GM12878 (cell line): ENCODE measurements around the gene WDR18. TPM values are rescaled to one million over a fixed set of nuclear protein-coding genes. Genes with fewer than 3 reads are reported as not detected.

Experiments used
- ATAC-seq: fragments of 200-7000 bp; cut with Tn5 transposase; 3 replicates; pipeline ENCODE4 v1.9.1; 2020; ENCODE audit warnings: mild to moderate bottlenecking, moderate library complexity
- BruUV-seq: library from RNA; stranded (reverse); fragments of 400-500 nt; replicated peaks from 2 replicates; lab custom pipeline; 2021; lab: Mats Ljungman, UMichigan
- CTCF ChIA-PET: fragments of 300-600 bp; sonication (Branson Sonifier 250); formaldehyde crosslinking; extraction: SDS; loops from one replicate; lab custom pipeline; 2021; ENCODE audit warnings: inconsistent platforms; lab: Yijun Ruan, JAX
- POLR2A ChIA-PET: fragments of 350-600 bp; formaldehyde crosslinking; extraction: SDS; loops from one replicate; lab custom pipeline; 2021; ENCODE audit warnings: inconsistent platforms; lab: Charles Lee
- RAD21 ChIA-PET: fragments of 300-600 bp; sonication (Branson Sonifier 250); formaldehyde crosslinking; loops from one replicate; lab custom pipeline; 2023; ENCODE audit warnings: antibody characterized with exemption; ENCODE audit not compliant: unreplicated experiment; lab: Charles Lee
- SMC1A ChIA-PET: fragments of 300-600 bp; sonication (Branson Sonifier 250); formaldehyde crosslinking; loops from one replicate; lab custom pipeline; 2023; ENCODE audit not compliant: unreplicated experiment, uncharacterized antibody; lab: Charles Lee
- DNase-seq: peaks from one replicate; pipeline ENCODE4 v3.0.0-alpha.2; 2011; ENCODE audit warnings: low read depth, low spot score
- FAIRE-seq: peaks from 3 replicates; lab custom pipeline; 2011; peaks lifted over from hg19 to GRCh38; lab: Jason Lieb, UNC
- H2AFZ ChIP-seq: 2 replicates; pipeline ENCODE4 v1.6.0; 2011; ENCODE audit warnings: low read depth, low read length, control low read depth; ENCODE audit not compliant: control insufficient read depth
- H3K27ac ChIP-seq: 2 replicates; pipeline ENCODE4 v1.5.1; 2011; ENCODE audit warnings: control low read depth; ENCODE audit not compliant: control insufficient read depth, insufficient read depth
- H3K27me3 ChIP-seq, 2 experiments: replicated peaks in 1 of 2; 2 replicates each; pipeline versions ENCODE4 v1.6.0 to v1.6.1; 2011; ENCODE audit warnings: low read length in 1 of 2; ENCODE audit not compliant: control insufficient read depth in 2 of 2, insufficient read depth in 2 of 2
- H3K36me3 ChIP-seq, 2 experiments: 2 replicates each; pipeline ENCODE4 v1.5.1; 2011; ENCODE audit warnings: low read length in 1 of 2; ENCODE audit not compliant: control insufficient read depth in 2 of 2, insufficient read depth in 2 of 2
- H3K4me1 ChIP-seq: 2 replicates; pipeline ENCODE4 v1.6.1; 2011; ENCODE audit warnings: mild to moderate bottlenecking, low read length, moderate library complexity, mixed read lengths; ENCODE audit not compliant: control insufficient read depth, insufficient read depth
- H3K4me2 ChIP-seq: 2 replicates; pipeline ENCODE4 v1.6.0; 2011; ENCODE audit warnings: control low read depth; ENCODE audit not compliant: control insufficient read depth, insufficient read depth
- H3K4me3 ChIP-seq: fragments of 200-600 bp; sonication (generic); 2 replicates; pipeline ENCODE4 v1.5.1; 2016
- H3K79me2 ChIP-seq: 2 replicates; pipeline ENCODE4 v1.6.0; 2011; ENCODE audit warnings: low read length; ENCODE audit not compliant: control insufficient read depth, insufficient read depth
- H3K9ac ChIP-seq: 2 replicates; pipeline ENCODE4 v1.8.0; 2011; ENCODE audit warnings: low read length, control low read depth, mixed read lengths; ENCODE audit not compliant: control insufficient read depth, insufficient read depth
- H3K9me3 ChIP-seq: replicated peaks from 3 replicates; pipeline ENCODE4 v1.5.1; 2011; ENCODE audit warnings: mild to moderate bottlenecking, low read length; ENCODE audit not compliant: control insufficient read depth, insufficient read depth
- H4K20me1 ChIP-seq: 2 replicates; pipeline ENCODE4 v1.6.0; 2011; ENCODE audit not compliant: control insufficient read depth, insufficient read depth
- BCL11A ChIP-seq: IDR thresholded peaks from 2 replicates; pipeline ENCODE4 v1.6.1; 2011; ENCODE audit warnings: low read depth, low read length
- CREB1 ChIP-seq: IDR thresholded peaks from 2 replicates; pipeline ENCODE4 v1.6.1; 2012; ENCODE audit warnings: low read depth, mild to moderate bottlenecking, inconsistent platforms
- CREM ChIP-seq: IDR thresholded peaks from 2 replicates; pipeline ENCODE4 v1.6.1; 2014; ENCODE audit warnings: antibody characterized with exemption, low read depth
- IKZF1 ChIP-seq: fragments of 450-650 bp; conservative IDR thresholded peaks from 2 replicates; pipeline ENCODE4 v1.6.1; 2017; ENCODE audit warnings: antibody characterized with exemption, mild to moderate bottlenecking
- KDM1A ChIP-seq: fragments of 200-600 bp; sonication (generic); IDR thresholded peaks from 2 replicates; pipeline ENCODE4 v1.6.1; 2016; ENCODE audit warnings: borderline replicate concordance
- RCOR1 ChIP-seq: conservative IDR thresholded peaks from 2 replicates; pipeline ENCODE4 v1.6.1; 2012; ENCODE audit warnings: low read depth, low read length, improper control_type of control experiment
- TCF12 ChIP-seq: IDR thresholded peaks from 2 replicates; pipeline ENCODE4 v1.6.1; 2011; ENCODE audit warnings: low read depth, mild to moderate bottlenecking, low read length
- TCF3 ChIP-seq: IDR thresholded peaks from 2 replicates; pipeline ENCODE4 v1.6.1; 2012; ENCODE audit warnings: low read depth, mild to moderate bottlenecking, low read length, borderline replicate concordance; ENCODE audit not compliant: insufficient read depth
- YBX1 ChIP-seq: fragments of 450-650 bp; IDR thresholded peaks from 2 replicates; pipeline ENCODE4 v1.6.1; 2016; ENCODE audit warnings: antibody characterized with exemption
- ZNF217 ChIP-seq: fragments of 450-650 bp; IDR thresholded peaks from 2 replicates; pipeline ENCODE4 v1.6.1; 2017; ENCODE audit warnings: antibody characterized with exemption, mild to moderate bottlenecking
- WGBS: methylation state at CpG from one replicate; pipeline ENCODE4 v1.1.6; 2016; ENCODE audit warnings: low lambda C conversion rate; ENCODE audit not compliant: insufficient replicate concordance, insufficient coverage; ENCODE audit errors: missing lambda C conversion rate; 5-methylcytosine and 5-hydroxymethylcytosine counted together
- in situ Hi-C: fragments of 300-500 bp; cut with MboI; formaldehyde crosslinking; loops from 9 replicates; pipeline ENCODE4 v1.14.3; 2018; ENCODE audit warnings: mixed read lengths
- intact Hi-C: fragments of 100-400 bp; cut with micrococcal nuclease; formaldehyde crosslinking; loops from one replicate; pipeline ENCODE4 v1.14.2; 2022; ENCODE audit not compliant: unreplicated experiment
- polyA plus RNA-seq, 11 experiments: library from polyadenylated mRNA; depleted of rRNA in 4 of 11; unstranded in 6 of 11; stranded (reverse) in 5 of 11; fragments of >200 nt; fragmentation: Nextera tagmentation in 4 of 11; fragmentation: Illumina TruSeq in 1 of 11; extraction: Ambion mirVana in 4 of 11; extraction: Trizol in 1 of 11; gene quantifications; 1 replicate in 1 of 11; 2 replicates in 10 of 11; pipeline versions ENCODE4 v1.2.1 to v1.2.3, GENCODE V29; 2011 to 2016; ENCODE audit warnings: inconsistent platforms in 2 of 11, missing spikeins in 2 of 11, low read depth in 1 of 11
- total RNA-seq, 4 experiments: library from RNA; depleted of rRNA in 3 of 4; stranded (reverse); fragments of >200 nt in 3 of 4; fragmentation: Illumina TruSeq in 1 of 4; extraction: Trizol in 1 of 4; gene quantifications; 2 replicates each; pipeline versions ENCODE4 v1.2.1 to v1.2.3, GENCODE V29; 2013 to 2021
- TF ChIP-seq, protein P1 (sequence below): fragments of 450-650 bp; formaldehyde crosslinking; IDR thresholded peaks from 2 replicates; pipeline ENCODE4 v1.5.0; 2022; ENCODE audit warnings: mild to moderate bottlenecking, missing genetic modification characterization
- TF ChIP-seq, protein P2 (sequence below): IDR thresholded peaks from 2 replicates; pipeline ENCODE4 v1.6.1; 2011; ENCODE audit warnings: borderline replicate concordance, low read depth, mild to moderate bottlenecking, moderate library complexity, mixed read lengths, low read length; ENCODE audit not compliant: insufficient read depth; ENCODE audit errors: extremely low read length
- TF ChIP-seq, protein P3 (sequence below): IDR thresholded peaks from 2 replicates; pipeline ENCODE4 v1.6.1; 2011; ENCODE audit warnings: mild to moderate bottlenecking, low read depth, low read length, moderate library complexity; ENCODE audit not compliant: insufficient replicate concordance
- TF ChIP-seq, protein P4 (sequence below): IDR thresholded peaks from 2 replicates; pipeline ENCODE4 v1.6.1; 2012; ENCODE audit warnings: mild to moderate bottlenecking, low read depth, low read length

WDR18 gene
- total and polyA plus RNA-seq, 10 of the 15 experiments (the other 5 are each of a cell fraction or from before 2014, with no cell fraction given): 3.0 to 206 (median 62.3) TPM

DNA sequence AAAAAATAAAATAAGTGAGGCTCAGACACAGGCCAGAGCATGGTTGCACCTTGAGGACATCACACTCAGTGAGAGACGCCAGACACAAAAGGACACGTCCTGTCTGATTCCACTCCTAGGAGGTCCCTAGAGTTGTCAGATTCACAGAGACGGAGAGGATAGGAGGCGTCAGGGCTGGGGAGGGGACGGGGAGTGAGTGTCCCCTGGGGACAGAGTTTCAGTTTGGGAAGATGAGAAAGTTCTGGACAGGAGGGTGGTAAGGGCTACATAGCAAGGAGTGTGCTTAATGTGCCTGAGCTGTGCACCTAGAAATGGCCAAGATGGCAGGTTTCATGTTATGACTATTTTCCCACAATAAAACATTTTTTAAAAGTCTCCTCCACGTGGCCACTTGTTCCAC is 13.9 kb downstream of the WDR18 start (continued):
- TF ChIP-seq, protein P1, sequence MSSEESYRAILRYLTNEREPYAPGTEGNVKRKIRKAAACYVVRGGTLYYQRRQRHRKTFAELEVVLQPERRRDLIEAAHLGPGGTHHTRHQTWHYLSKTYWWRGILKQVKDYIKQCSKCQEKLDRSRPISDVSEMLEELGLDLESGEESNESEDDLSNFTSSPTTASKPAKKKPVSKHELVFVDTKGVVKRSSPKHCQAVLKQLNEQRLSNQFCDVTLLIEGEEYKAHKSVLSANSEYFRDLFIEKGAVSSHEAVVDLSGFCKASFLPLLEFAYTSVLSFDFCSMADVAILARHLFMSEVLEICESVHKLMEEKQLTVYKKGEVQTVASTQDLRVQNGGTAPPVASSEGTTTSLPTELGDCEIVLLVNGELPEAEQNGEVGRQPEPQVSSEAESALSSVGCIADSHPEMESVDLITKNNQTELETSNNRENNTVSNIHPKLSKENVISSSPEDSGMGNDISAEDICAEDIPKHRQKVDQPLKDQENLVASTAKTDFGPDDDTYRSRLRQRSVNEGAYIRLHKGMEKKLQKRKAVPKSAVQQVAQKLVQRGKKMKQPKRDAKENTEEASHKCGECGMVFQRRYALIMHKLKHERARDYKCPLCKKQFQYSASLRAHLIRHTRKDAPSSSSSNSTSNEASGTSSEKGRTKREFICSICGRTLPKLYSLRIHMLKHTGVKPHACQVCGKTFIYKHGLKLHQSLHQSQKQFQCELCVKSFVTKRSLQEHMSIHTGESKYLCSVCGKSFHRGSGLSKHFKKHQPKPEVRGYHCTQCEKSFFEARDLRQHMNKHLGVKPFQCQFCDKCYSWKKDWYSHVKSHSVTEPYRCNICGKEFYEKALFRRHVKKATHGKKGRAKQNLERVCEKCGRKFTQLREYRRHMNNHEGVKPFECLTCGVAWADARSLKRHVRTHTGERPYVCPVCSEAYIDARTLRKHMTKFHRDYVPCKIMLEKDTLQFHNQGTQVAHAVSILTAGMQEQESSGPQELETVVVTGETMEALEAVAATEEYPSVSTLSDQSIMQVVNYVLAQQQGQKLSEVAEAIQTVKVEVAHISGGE: no peak
- TF ChIP-seq KDM1A (no peak), BCL11A (no peak)
- TF ChIP-seq, protein P2, sequence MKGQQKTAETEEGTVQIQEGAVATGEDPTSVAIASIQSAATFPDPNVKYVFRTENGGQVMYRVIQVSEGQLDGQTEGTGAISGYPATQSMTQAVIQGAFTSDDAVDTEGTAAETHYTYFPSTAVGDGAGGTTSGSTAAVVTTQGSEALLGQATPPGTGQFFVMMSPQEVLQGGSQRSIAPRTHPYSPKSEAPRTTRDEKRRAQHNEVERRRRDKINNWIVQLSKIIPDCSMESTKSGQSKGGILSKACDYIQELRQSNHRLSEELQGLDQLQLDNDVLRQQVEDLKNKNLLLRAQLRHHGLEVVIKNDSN: no peak

DNA sequence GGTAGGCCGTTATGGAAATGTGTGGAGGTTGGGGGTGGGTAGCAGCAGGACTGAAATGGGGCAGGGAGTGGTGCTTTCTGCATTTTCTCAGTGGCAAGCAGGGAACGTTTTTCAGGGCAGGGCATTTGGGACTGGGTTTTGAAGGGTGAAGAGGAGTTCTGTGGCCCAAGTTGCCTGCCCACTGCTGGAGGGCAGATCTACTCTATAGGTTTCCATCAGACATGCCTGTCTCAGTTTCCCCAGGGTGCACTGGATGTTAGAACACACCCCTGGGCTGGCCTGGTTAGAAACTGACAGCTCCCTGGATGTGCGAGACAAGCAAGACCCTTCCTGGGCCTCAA is 15.2 kb downstream of the WDR18 start:
- SMC1A ChIA-PET: no interaction called here
- no peak for FAIRE-seq
- Histone ChIP-seq H3K79me2 (no peaks in the 10 kb centered on the region), H3K4me1 (no peaks in the 10 kb centered on the region; the same call in 1 of the 2 replicates), H3K27me3 (peaks cover 3 to 5% of the 10 kb centered on the region in 2 experiments; a peak in 3 of 4 replicates), H3K9me3 (no peaks in the 10 kb centered on the region), H3K9ac (no peak overlapping the region), H3K27ac (no peak overlapping the region), H2AFZ (no peak overlapping the region), H3K4me3 (no peak overlapping the region), H4K20me1 (no peaks in the 10 kb centered on the region), H3K4me2 (no peak overlapping the region), H3K36me3 (no peaks in the 10 kb centered on the region; a peak in 1 of 4 replicates)
- POLR2A ChIA-PET: interaction anchor here (0.6 to 1.1 kb wide), 3 partner anchors 20 to 77 kb away, joined by 3 to 4 read pairs (median 3); no protein-coding TSS in a partner anchor
- RAD21 ChIA-PET: interaction anchor here (0.9 to 1.2 kb wide), 2 partner anchors 17 to 245 kb away, joined by 3 read pairs; no protein-coding TSS in a partner anchor
- CTCF ChIA-PET: interaction anchor here (0.7 to 2.6 kb wide), 4 partner anchors 15 to 141 kb away, joined by 3 to 11 read pairs (median 4); partner anchors contain the start of gene WDR18
- no TSS peak for BruUV-seq
- intact Hi-C loops (loop anchor here (5.0 kb wide), 1 partner anchor 137 kb away; no protein-coding TSS in a partner anchor), in situ Hi-C loops (no loop called here)
- WGBS: 33% methylated on average over 3 of the region's 3 CpGs
- ATAC-seq: no peak
- no peak for DNase-seq
- TF ChIP-seq TCF3 (no peak), TCF12 (no peak), YBX1 (no peak), CREB1 (no peak), IKZF1 (no peak), CREM (no peak), RCOR1 (no peak), ZNF217 (no peak), BCL11A (no peak)
- TF ChIP-seq, protein P3, sequence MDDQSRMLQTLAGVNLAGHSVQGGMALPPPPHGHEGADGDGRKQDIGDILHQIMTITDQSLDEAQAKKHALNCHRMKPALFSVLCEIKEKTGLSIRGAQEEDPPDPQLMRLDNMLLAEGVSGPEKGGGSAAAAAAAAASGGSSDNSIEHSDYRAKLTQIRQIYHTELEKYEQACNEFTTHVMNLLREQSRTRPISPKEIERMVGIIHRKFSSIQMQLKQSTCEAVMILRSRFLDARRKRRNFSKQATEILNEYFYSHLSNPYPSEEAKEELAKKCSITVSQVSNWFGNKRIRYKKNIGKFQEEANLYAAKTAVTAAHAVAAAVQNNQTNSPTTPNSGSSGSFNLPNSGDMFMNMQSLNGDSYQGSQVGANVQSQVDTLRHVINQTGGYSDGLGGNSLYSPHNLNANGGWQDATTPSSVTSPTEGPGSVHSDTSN: no peak
- TF ChIP-seq, protein P4, sequence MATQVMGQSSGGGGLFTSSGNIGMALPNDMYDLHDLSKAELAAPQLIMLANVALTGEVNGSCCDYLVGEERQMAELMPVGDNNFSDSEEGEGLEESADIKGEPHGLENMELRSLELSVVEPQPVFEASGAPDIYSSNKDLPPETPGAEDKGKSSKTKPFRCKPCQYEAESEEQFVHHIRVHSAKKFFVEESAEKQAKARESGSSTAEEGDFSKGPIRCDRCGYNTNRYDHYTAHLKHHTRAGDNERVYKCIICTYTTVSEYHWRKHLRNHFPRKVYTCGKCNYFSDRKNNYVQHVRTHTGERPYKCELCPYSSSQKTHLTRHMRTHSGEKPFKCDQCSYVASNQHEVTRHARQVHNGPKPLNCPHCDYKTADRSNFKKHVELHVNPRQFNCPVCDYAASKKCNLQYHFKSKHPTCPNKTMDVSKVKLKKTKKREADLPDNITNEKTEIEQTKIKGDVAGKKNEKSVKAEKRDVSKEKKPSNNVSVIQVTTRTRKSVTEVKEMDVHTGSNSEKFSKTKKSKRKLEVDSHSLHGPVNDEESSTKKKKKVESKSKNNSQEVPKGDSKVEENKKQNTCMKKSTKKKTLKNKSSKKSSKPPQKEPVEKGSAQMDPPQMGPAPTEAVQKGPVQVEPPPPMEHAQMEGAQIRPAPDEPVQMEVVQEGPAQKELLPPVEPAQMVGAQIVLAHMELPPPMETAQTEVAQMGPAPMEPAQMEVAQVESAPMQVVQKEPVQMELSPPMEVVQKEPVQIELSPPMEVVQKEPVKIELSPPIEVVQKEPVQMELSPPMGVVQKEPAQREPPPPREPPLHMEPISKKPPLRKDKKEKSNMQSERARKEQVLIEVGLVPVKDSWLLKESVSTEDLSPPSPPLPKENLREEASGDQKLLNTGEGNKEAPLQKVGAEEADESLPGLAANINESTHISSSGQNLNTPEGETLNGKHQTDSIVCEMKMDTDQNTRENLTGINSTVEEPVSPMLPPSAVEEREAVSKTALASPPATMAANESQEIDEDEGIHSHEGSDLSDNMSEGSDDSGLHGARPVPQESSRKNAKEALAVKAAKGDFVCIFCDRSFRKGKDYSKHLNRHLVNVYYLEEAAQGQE: no peak
